Stomach (tissue), 4 donors: ENCODE data around the gene PLCB1.

Experiments
- CTCF ChIP-seq, 7 experiments: fragments of 450-650 bp in 4 of 7; fragments of 200-600 bp in 3 of 7; sonication (generic) in 3 of 7; IDR thresholded peaks; one replicate each; pipeline ENCODE4 v1.5.1; 2016 to 2019; ENCODE audit warnings: antibody characterized with exemption in 7 of 7, control low read depth in 2 of 7, mild to moderate bottlenecking in 1 of 7
- POLR2AphosphoS5 ChIP-seq, 3 donors: sonication (generic); formaldehyde crosslinking; IDR thresholded peaks; one replicate each; pipeline ENCODE4 v1.6.1; 2016; ENCODE audit warnings: antibody characterized with exemption in 3 of 3

GRCh38 chr20:8664778-8665177, 532.7 kb downstream of the PLCB1 start:
- TF ChIP-seq CTCF (IDR thresholded peaks at IDR 0.05), result no peak
- no peak for TF ChIP-seq POLR2AphosphoS5 (IDR thresholded peaks at IDR 0.05)
